NCI-H2171 treated with DMSO at 0.1 percent for 48 hours (cell line): ENCODE results near the gene MCOLN2.
"Not testable (repeated sequence)": the region's sequence is repeated elsewhere in the genome, so short reads cannot be mapped to it uniquely, and the experiment has no call there.

ENCODE experiments used
- DNase-seq: peaks from one replicate; lab custom pipeline; 2025; lab: John Stamatoyannopoulos, UW

Gene MCOLN2

DNA sequence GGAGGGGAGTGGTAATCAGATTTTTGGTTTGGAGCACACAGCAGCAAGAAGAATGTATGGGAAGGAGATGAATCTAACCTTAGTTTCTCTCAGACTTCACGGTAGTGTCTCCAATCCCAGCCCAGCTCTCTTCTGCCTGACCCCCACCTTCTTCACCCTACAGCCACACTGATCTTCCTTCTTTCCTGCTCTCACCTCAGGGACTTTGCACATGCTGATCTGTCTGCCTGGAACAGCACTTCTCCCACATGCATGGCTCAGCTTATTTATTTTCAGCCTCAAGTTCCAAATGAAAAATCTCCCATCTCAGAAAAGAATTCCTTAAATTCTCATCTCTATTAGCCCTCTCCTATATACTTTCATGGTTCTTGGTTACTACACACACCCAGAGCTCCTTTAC lies 55.1 kb downstream of the MCOLN2 start:
- DNase-seq, result no peak

DNA sequence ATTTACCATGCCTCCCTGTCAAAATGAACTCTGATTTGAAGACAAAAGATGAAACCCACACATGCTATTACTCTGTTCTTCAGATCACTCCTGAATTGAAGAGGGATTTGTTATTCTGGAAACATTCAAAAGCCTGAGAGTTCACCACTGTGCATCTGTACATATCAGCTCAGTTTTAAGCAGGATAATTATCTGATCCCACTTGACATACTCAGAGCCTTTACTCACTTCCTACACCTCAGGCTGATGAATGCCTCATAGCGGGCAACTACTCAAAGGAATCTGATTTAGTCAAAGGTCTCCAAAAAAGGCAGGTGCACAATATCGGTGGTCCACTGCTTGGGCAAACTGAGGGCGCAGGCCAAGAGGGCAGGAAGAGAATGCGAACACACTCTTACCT lies 56.4 kb downstream of the MCOLN2 start:
- no peak for DNase-seq

DNA sequence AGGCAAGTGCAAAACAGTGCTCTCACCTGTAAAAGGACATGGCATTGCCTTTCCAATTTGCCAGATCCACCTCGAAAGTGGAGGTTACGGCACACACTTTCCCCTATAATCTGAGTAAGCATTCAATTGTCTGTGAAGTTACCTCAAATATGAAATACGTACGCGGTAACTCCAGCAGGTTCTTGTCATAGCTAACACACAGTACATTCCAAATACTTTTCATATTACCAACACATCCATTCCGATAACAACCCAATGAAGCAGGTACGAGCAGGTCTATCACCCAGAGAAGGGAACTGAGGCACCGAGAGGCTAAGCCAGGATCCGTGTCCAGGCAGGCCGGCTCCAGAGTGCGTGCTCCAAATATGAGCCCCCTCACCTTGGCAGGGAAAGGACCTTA lies 57.2 kb downstream of the MCOLN2 start:
- no peak for DNase-seq

DNA sequence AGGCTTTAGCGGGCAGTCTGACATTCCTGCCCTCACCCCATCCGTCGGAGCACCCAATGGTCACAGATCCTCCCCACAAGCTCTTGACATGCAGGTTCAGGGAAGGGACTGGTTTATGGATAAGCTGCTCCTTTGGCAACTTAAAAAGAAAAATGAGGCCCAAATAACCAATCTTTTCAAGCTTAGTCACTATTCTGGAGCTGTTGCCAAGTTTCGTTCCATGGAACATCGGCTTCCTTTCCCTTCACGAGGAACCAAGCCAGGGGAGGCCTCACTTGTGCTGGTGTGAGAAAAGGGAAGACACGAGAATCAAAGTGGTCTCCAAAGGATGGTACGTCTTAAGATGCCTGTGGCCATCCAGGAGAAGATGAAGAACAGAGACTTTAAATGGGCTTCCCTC lies 57.8 kb downstream of the MCOLN2 start:
- DNase-seq, result no peak

DNA sequence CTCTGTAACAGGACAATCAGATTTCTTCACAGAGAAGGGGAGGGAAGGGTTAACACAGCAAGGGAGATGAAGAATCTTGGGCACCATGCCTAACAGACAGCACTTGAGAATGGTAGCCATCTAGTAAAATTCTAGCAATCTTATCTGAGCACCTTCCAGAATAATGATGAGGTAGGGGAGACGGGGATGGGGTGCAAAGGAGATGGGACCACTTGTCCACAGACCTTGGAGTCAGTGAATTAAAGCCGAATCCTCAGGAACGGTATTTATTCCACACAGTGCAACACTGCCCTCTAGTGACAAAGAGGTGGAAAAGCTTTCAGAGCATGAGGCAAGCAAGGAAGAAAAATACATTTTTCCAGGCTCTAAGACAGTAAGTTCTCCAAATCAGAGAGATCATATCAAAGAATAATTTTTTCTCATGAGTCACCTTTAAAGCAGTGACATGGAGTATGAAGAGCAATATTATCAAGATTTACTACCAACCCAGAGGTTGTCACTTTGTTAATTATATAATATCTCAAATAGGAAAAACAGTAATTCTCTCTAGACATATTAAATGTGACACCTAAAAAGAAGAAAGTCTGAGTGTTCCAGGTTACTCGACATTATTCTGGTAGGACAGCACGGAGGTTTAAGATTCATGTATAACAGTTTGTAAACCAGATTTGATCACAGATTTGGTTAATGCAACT lies 60.6 kb downstream of the MCOLN2 start:
- DNase-seq, result peak; percentile 65

DNA sequence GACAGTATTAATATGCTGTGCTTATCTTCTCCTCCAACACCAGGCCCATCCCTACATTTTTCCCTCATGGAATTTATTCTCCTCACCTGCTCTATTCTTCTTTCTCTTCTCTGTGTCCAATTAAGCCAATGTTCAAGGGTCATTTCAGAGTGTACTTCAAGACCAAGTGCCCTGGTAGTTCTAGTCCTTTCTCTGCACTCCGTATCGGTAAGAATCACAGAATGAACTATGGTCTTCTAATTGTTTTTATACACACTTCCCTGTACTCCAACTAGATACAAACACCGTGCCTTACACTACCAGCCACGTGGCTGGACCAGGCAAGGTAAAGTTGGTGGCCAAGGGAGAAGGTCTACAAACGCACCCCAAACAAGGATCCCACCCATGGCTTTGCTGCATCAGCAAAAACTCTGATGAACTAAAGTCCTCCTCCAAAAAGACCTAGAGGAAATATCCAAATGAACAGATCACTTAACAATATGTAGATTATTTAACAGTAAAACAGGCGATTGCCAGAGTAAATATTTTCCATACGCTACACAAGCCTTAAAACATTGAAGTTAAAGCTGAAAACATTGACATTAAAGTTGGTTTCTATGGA lies 63.8 kb downstream of the MCOLN2 start:
- DNase-seq, result no peak

DNA sequence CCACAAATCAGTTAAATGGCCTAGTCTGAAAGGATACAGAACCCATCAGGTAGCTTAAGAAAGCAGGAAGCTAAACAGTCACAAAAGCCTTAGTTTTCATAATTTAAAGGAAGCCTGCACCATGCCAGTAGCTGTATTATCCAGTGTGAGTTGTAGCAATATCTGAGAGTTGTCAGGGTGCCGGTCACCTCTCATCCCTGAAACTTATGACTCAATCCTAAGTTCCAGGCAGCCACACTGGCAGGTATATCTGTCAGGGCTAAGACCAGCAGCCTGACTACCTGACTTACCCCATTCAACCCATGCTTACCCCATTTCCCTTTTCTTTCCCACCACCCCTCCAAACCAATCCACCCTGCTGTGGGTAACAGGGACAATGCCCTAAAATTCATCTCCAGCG lies 66.1 kb downstream of the MCOLN2 start:
- no peak for DNase-seq

DNA sequence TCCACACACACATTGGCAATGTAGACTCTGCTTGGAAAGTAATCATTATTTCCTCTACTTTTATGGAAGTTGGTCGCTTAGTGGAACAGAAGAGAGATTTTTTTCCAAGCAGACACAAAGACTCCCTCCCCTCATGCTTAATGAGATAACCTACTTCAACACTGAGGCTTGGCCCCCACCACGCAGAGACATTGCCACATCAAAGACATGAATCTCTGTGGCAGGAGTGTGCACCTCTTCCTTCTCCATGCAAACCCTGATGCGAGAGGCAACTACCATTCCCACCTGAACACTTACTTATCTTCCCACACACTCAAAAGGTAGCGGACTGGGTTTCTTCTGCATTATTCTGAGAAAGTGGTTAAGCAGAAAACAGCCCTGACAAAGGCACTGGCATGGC lies 66.6 kb downstream of the MCOLN2 start:
- DNase-seq, result no peak

DNA sequence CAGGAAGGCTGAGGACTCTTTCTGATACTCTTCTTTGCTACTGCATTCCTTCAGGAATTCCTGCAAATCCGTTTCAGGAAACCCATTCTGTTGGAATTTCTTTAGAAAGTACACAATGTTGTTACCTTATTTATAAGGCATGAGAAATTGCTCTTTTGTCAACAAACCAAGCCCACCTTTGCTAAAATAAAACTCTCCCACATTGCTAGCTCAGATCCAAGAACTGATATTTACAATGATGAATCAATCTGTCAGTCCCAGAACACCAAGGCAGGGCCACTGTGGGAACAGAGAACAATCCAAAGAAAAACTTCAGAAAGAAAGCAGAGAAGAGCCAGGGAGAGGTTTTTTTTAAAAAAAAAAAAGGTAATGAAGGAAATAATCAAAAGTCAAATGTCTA lies 67.3 kb downstream of the MCOLN2 start:
- no peak for DNase-seq

DNA sequence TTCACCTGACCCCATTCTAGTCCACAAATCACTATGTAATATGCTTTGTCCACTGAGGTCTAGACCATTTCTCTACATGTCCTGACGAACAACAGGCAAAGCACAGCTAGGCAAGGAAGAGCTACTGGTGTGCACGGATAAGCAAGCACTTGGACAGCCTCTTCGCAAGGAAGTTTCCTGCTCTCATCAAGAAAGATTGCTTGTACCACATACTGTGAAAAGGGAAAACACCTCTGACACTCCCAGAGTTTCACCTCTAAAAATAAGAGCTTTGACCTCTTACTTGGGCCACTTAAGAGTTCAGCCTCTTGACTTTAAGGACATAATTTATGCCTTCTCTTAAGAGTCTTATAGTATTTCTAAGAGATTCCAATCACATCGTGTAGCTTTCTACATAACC lies 67.9 kb downstream of the MCOLN2 start:
- DNase-seq, result no peak

DNA sequence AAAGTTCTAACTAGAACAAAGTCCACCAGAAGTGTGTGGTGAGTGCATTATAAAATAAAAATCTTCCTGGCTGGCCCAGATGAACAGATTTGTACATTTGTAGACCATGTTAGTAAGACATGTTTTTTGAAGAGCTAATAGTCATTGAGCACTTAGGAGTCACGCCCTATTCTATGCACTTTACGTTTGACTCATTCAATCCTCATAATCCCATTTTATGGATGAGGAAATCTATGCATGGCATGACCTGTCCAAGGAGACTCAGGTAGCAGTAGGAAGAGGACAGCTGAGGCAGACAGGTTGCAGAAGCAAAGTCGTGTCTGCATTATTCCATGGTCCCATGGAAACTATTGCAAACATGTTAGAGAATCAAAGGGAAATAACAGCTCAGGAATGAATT lies 73.6 kb downstream of the MCOLN2 start:
- no peak for DNase-seq

DNA sequence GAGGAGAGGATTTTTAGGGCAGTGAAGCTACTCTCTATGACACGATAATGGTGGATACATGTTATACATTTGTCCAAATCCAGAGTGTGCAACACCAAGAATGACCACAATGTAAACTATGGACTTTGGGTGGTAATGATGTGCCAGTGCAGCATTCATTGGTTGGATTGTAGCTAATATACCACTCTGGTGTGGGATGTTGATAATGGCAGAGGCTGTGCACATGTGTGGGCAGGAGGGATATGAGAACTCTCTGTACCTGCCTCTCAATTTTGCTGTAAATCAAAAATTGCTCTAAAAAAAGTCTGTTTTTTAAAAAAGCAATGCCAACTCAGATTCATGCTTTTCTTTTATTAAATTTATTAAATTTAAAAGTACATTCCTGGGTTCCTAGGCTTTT lies 76.8 kb downstream of the MCOLN2 start:
- no peak for DNase-seq

DNA sequence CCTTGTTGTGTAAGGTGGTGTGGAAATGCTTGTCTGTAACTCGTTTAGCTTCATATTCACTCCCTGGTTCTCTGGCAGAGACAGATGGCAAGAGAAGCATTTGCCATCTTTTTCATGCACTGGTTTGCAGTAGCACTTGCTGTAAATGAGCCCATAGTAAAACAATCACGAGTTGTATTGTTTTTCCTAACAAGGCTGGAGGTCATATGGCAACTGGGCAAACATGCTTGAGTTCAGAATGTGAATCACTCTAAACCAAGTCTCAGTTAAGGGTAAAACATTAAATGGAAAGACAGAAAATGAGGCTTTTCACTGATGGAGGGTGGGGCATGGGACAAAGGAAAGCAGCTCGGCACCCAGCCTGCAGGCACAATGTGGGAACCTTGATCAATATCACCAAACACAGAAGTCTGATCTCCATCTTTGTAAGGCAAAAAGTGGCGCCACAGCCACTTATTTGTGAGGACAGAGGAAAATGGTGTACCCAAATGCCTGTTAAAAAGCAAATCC lies 77.4 kb downstream of the MCOLN2 start:
- DNase-seq, result no peak

DNA sequence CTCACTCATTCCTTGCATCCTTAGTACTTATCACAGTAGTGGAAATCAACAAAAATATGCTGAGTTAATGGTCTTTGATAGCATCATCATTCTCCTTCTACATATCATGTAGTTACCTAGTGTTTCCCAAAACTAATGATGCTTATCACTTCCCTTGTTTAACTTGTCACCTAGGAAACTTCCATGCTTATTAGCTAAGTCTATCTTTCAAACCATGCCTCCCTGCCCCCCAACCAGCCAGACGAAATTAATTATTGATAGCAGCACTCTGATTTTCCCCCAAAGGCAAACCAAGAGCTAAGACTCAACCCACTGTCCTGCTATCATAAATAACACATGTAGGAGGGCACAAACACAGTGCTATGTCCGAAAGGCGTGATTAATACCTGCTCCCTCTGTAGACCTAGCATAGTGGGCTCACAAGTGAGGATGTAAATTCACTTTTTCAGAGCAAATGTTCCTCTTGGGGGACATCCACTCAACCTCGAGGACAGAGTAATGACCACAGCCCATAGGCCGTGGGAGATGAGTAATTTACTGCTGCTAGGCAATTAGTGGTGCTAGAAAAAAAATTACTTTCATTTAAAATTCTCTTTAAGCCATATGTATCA lies 78.1 kb downstream of the MCOLN2 start:
- no peak for DNase-seq

DNA sequence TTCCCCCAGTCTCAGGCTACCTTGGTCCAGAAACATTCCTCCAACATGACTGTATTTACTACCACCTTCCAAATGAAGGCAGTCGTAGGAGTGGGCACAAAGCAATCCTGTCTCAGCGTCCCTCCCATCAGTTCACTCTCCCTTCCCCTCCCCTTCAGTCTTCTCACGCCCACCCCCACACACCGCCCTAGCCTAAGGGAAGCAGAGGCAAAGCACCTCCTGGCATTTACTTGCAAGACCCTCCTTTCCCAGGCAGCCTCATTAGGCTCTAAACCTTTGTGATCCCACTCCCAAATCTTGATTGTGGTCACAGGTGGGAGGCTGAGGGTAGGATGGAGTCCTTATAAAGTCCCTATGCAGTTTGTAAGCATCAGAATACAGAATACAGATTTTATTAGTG lies 80.0 kb downstream of the MCOLN2 start:
- no peak for DNase-seq

DNA sequence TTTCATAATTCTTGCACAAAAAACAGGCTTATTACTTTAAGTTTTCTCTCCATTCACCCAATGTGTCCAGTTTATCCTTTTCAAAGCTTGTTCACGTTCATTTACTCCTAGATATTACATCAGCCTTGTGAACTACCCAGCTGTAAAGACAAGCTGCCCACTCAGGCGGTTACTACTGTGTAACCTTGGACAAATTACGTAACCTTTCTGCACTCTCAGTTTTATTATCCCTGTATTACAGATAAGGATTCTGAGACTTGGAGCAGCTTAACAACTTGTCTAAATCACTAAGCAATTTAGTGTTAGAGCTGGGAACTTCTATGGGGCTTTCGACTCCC lies 83.4 kb downstream of the MCOLN2 start:
- no peak for DNase-seq

DNA sequence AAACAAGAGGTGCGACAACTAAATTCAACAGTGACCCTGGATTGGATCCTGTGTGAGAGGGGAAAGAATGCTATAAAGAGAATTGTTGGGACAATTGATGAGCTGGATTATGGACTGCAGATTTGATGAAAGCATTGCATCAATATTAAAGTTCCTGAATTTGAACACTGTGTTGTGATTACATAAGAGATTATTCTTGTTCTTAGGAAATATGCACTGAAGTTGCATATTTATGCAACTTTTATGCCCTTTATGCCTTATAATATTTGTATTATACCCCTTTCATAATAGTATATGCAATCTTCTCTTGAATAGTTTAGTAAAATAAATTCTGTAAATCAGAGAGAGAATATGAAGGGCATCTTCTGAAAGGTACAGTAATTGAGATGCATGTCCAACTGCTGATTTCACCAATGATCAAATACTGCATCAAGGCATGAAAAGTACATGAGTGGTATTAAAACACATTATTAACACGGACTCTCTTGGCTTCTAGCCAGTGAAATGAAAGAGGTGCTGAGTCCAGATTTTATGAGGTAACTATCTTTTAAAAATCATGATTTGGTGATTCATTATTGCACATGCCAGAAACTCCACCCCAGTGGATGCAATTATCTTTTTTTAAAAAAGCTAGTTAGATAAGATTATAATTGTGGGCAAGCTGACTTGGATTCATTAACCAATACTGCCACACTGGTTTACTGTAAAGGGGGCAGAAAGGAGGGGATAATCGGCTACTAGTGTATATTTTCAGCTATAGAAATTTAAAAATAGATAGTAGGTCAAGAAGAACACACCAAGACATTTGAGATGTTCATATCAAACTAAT lies 84.0 kb downstream of the MCOLN2 start:
- DNase-seq, result no peak

DNA sequence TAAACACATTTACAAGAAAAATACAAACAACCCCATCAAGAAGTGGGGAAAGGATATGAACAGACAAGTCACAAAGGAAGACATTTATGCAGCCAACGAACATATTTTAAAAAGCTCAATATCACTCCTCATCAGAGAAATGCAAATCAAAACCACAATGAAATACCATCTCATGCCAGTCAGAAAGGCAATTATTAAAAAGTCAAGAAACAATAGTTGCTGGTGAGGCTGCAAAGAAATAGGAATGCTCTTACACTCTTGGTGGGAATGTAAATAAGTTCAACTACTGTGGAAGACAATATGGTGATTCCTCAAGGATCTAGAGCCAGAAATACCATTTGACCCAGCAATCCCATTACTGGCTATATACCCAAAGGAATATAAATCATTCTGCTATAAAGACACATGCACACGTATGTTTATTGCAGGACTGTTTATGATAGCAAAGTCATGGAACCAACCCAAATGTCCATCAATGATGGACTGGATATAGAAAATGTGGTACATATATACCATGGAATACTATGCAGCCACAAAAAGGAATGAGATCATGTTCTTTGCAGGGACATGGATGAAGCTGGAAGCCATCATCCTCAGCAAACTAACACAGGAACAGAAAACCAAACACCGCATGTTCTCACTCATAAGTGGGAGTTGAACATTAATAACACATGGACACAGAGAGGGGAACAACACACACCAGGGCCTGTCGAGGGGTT lies 88.0 kb downstream of the MCOLN2 start:
- not testable (repeated sequence) for DNase-seq

DNA sequence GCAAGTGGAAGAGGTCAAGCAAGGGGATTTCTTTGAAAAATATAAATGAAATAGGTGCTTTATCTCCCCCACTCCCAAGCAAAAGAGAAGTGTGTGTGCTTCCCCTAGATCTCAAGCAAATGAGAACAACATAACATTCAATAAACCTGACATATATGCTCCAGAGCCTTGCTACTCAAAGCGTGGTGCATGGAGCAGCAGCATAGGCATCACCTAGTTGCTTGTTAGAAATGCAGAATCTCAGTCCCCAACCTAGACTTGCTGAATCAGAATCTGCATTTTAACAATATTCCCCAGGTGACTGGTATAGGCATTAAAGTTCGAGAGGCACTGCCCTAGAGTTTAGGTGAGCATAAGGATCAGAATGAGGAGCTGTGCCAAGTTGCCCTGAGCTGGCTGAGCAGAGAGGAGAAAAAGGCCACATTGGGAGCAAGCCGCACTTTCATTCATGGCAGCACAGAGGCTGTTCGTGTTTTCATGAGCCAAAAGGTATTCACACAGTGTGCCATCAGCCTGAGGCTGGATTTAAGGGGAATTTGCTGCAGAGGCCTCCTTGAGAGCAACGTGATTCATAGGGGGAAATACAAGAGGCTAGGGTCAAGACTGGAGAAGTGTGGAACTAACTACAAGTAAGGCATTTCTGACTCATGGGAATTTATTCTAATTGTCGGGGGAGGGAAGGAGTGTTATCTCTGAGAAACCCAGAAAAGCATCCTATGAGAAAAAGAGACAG lies 89.7 kb downstream of the MCOLN2 start:
- DNase-seq, result no peak

DNA sequence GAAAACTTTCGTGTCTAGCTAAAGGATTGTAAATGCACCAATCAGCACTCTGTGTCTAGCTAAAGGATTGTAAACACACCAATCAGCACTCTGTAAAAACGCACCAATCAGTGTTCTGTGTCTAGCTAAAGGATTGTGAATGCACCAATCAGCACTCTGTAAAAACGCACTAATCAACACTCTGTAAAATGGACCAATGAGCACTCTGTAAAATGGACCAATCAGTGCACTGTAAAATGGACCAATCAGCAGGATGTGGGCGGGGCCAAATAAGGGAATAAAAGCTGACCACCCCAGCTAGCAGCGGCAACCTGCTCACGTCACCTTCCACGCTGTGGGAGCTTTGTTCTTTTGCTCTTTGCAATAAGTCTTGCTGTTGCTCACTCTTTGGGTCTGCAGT lies 94.2 kb downstream of the MCOLN2 start:
- not testable (repeated sequence) for DNase-seq

DNA sequence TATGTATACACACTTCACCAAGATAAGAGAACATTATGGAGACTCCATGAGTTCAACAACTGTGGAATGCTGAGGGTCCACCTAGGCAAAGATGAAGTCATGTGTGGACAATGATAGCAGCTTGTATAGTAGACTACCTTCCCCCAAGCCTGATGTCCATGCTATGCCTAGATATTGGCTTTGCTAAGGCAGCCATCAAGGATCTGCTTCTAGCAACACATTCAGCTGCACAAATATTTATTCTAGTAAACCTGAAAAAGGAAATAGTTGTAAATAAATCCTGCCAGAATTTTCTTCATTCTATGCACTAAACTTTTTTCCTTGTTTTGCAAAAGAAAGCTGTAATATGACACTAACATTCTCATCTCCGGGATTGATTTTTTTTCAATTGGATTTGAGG lies 96.9 kb downstream of the MCOLN2 start:
- DNase-seq, result no peak
